SK-N-MC (cell line): ENCODE measurements around the gene DDX49.

ENCODE experiments used
- EZH2 ChIP-seq: fragments of 200-600 bp; sonication (generic); IDR thresholded peaks from one replicate; pipeline ENCODE4 v1.6.1; 2017; ENCODE audit warnings: antibody characterized with exemption
- FOXP2 ChIP-seq: optimal IDR thresholded peaks from 2 replicates; pipeline ENCODE3; 2011; ENCODE audit warnings: mild to moderate bottlenecking, moderate library complexity; ENCODE audit not compliant: insufficient read depth; ENCODE audit errors: extremely low read length, control extremely low read depth
- POLR2AphosphoS5 ChIP-seq: IDR thresholded peaks from 2 replicates; pipeline ENCODE4 v1.6.1; 2012; ENCODE audit warnings: mild to moderate bottlenecking, low read depth, low read length, borderline replicate concordance

GRCh38 chr19:18906605-18907519 lies 12.7 kb upstream of the DDX49 start:
- TF ChIP-seq POLR2AphosphoS5 (no peak), EZH2 (no peak), FOXP2 (no peak)
